HUES6 (cell line): ENCODE results near the gene BCAS1.

Source experiments
- H3K27ac ChIP-seq: 2 replicates; pipeline ENCODE4 v1.7.0; 2013; ENCODE audit warnings: low read depth, mild to moderate bottlenecking, low read length, inconsistent platforms
- H3K27me3 ChIP-seq: 2 replicates; pipeline ENCODE4 v1.6.1; 2013; ENCODE audit warnings: low read length; ENCODE audit not compliant: control insufficient read depth, insufficient read depth
- H3K36me3 ChIP-seq: 2 replicates; pipeline ENCODE4 v1.6.1; 2013; ENCODE audit warnings: low read length; ENCODE audit not compliant: control insufficient read depth, insufficient read depth
- H3K4me1 ChIP-seq: 2 replicates; pipeline ENCODE4 v1.6.1; 2013; ENCODE audit warnings: low read length; ENCODE audit not compliant: control insufficient read depth, insufficient read depth
- H3K4me3 ChIP-seq: 2 replicates; pipeline ENCODE4 v1.5.1; 2013; ENCODE audit warnings: low read depth, low read length
- H3K9ac ChIP-seq: one replicate; pipeline ENCODE4 v1.6.1; 2013; ENCODE audit warnings: mild to moderate bottlenecking, low read length
- H3K9me3 ChIP-seq: 2 replicates; pipeline ENCODE4 v1.6.1; 2013; ENCODE audit warnings: low read depth, low read length; ENCODE audit not compliant: control insufficient read depth, insufficient read depth

BCAS1 gene

DNA sequence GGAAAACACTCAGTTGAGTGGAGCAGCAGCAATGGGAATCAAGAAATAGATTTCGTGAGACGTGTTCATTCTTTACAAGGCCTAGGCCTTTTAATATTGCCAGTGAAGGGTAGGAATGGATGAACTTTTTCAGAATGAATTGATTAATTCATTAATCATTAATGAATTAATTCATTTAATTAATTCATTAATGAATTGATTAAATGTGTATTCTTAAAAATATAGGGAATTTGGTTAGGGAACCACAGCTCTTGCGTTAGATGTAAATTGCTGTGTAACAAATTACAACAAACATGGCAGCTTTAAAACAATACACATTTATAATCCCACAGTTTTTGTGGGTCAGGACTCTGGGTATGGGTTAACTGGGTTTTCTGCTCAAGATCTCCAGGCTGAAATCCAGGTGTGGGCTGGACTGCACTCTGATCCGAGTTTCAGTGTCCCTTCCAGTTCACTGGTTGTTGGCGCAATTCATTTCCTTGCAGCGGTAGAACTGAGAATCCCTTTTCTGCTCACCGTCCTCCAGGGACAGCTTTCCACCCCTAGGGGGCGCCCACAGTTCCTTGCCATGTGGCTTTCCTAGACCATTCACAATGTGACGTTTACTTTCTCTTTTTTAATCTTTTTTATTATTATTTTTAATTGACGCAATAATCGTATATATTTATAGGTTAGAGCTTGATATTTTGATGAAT lies 32.8 kb upstream of the BCAS1 start:
- Histone ChIP-seq H3K9me3 (no peaks in the 10 kb centered on the region), H3K27ac (no peak overlapping the region), H3K36me3 (no peaks in the 10 kb centered on the region), H3K9ac (no peak overlapping the region), H3K27me3 (no peaks in the 10 kb centered on the region), H3K4me3 (no peak overlapping the region), H3K4me1 (peaks cover 3% of the 10 kb centered on the region; the same call in 1 of the 2 replicates)

DNA sequence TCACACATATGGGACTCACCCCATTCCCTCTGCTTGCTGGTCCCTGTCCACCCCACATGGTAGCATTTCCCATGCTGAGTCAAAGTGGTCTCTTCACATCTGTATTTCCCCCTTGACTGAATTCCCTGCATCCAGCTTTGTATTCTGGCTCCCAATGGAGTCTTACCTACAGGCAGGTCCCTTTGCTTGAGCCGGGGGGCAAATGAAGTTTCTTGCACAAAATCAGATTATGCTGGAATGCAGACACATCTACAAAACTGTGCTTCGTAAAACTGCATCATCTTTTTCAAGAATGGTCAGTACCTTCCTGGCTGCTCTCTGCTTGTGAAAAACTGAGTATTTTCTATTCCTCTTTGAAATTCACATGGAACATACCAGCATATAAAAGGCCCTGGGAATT lies 32.1 kb upstream of the BCAS1 start:
- H3K4me1 ChIP-seq, result peaks cover 3% of the 10 kb centered on the region; the same call in 1 of the 2 replicates
- H3K27me3 ChIP-seq, result no peaks in the 10 kb centered on the region
- H3K9ac ChIP-seq, result no peak overlapping the region
- H3K27ac ChIP-seq, result no peak overlapping the region
- H3K9me3 ChIP-seq, result no peaks in the 10 kb centered on the region
- H3K4me3 ChIP-seq, result no peak overlapping the region
- H3K36me3 ChIP-seq, result no peaks in the 10 kb centered on the region

DNA sequence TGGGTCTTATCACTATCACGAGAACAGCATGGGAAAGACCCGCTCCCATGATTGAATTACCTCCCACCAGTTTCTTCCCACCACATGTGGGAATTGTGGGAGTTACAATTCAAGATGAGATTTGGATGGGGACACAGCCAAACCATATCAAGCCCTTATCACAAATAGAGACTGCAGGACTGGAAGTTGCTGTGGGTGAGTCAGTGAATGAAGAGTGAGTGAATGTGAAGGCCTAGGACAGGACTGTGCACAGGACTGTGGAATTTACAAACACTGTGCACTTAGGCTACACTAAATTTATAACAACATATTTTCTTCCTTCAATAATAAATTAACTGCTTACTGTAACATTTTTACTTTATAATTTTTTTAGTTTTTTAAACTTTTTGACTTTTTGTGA lies 30.2 kb upstream of the BCAS1 start:
- Histone ChIP-seq H3K9me3 (no peaks in the 10 kb centered on the region), H3K36me3 (no peaks in the 10 kb centered on the region), H3K4me1 (0 out of 2 replicates have a peak, but pooled peaks cover 3% of the 10 kb centered on the region), H3K4me3 (no peak overlapping the region), H3K9ac (no peak overlapping the region), H3K27me3 (no peaks in the 10 kb centered on the region), H3K27ac (no peak overlapping the region)

DNA sequence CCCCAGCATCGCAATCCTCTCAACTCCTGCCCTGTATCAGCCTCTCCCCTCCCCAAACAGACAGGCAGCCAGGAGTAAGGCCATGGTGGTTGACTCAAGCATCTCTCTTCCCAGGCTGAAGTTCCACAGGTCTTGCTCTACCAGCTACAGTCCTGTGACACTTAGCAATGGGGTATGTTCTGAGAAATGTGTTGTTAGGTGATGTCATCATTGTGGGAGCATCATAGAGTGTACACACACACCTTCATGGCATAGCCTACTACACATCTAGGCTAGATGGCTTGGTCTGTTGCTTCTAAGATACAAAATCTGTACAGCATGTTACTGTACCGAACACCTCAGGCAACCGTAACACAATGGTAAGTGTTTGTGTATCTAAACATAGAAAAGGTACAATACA lies 29.5 kb upstream of the BCAS1 start:
- H3K36me3 ChIP-seq, result no peaks in the 10 kb centered on the region
- no peaks in the 10 kb centered on the region for H3K27me3 ChIP-seq
- no peaks in the 10 kb centered on the region for H3K9me3 ChIP-seq
- H3K27ac ChIP-seq, result no peak overlapping the region
- H3K9ac ChIP-seq, result no peak overlapping the region
- no peak overlapping the region for H3K4me3 ChIP-seq
- no peaks in the 10 kb centered on the region for H3K4me1 ChIP-seq

DNA sequence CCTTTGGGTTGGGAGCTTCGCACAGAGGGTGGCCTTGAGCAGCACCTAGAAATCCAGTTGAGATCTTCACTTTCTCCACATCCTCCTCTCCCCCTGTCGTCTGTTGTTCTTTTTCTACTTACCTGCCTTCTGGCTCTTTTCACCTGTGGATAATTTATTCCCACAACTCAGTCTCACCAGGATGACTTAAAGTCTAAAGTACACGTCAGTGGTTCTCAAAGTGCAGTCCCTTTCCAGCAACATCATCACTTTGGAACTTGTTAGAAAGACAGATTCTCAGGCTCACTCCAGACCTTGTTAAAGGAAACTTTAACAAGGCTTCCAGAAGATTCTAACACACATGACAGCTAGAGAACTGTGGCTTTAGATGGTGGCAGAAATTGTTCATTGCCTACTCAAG lies 27.7 kb upstream of the BCAS1 start:
- Histone ChIP-seq H3K9ac (no peak overlapping the region), H3K27me3 (no peaks in the 10 kb centered on the region), H3K9me3 (no peaks in the 10 kb centered on the region)

DNA sequence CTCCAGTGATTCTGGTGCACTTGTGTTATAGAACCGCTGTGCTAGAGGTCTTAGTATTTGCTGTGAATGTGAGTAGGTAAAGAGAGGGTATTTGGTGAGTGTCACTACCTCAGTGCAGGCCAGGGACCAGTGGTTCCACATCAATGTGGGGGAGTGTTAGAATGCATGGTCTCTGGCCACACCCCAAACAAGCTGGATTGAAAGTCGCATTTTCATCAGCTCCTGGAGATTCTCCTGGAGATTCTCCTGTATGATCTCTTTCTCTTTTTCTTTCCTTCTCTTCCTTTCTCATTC lies 26.8 kb upstream of the BCAS1 start:
- Histone ChIP-seq H3K9me3 (no peaks in the 10 kb centered on the region), H3K4me3 (no peak overlapping the region), H3K27ac (no peak overlapping the region), H3K9ac (no peak overlapping the region), H3K36me3 (no peaks in the 10 kb centered on the region), H3K27me3 (no peaks in the 10 kb centered on the region), H3K4me1 (no peaks in the 10 kb centered on the region)

More for the DNA sequence above, 27.7 kb upstream of the BCAS1 start:
- H3K36me3 ChIP-seq, result no peaks in the 10 kb centered on the region
- no peak overlapping the region for H3K4me3 ChIP-seq
- no peaks in the 10 kb centered on the region for H3K4me1 ChIP-seq
- no peak overlapping the region for H3K27ac ChIP-seq

DNA sequence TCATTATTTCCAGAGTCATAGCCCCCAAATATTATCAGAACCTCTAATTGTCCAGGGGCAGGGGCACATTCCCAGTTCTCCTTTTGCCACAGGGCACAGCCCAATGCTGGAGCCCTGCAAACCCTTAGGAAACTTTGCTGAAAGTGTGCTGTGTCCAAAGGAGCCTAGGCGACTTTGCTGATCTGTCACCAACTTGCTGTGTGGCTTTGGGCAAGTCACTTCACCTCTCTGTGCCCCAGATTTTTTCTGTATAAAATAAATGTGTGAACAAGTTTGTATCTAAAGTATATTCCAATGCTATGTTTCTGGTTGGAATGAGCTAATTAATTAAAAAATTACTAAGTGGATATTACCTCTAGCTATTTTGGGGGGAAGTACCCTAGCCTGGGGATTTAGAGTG lies 25.4 kb upstream of the BCAS1 start:
- Histone ChIP-seq H3K27ac (no peak overlapping the region), H3K27me3 (no peaks in the 10 kb centered on the region), H3K9ac (no peak overlapping the region)

DNA sequence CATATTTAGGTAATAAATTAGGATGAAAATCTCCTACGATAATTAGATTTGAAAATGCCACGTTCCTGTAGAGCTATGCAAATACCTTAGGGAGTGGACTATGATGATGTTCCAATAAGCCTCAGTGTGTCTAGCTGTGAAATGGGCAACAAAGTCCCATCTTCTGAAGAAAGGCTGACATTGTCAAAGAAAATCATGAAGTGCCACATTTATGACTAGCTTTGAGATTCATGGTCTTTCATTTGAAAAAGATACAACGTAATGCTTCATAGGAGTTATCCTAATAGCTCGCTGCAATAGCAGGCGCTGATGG lies 23.8 kb upstream of the BCAS1 start:
- Histone ChIP-seq H3K27me3 (no peaks in the 10 kb centered on the region; the same call in 1 of the 2 replicates), H3K4me3 (no peak overlapping the region), H3K9me3 (no peaks in the 10 kb centered on the region), H3K27ac (no peak overlapping the region), H3K36me3 (no peaks in the 10 kb centered on the region), H3K9ac (no peak overlapping the region), H3K4me1 (no peaks in the 10 kb centered on the region)

More for the DNA sequence above, 25.4 kb upstream of the BCAS1 start:
- H3K36me3 ChIP-seq, result no peaks in the 10 kb centered on the region
- no peaks in the 10 kb centered on the region for H3K9me3 ChIP-seq
- no peak overlapping the region for H3K4me3 ChIP-seq
- H3K4me1 ChIP-seq, result no peaks in the 10 kb centered on the region

DNA sequence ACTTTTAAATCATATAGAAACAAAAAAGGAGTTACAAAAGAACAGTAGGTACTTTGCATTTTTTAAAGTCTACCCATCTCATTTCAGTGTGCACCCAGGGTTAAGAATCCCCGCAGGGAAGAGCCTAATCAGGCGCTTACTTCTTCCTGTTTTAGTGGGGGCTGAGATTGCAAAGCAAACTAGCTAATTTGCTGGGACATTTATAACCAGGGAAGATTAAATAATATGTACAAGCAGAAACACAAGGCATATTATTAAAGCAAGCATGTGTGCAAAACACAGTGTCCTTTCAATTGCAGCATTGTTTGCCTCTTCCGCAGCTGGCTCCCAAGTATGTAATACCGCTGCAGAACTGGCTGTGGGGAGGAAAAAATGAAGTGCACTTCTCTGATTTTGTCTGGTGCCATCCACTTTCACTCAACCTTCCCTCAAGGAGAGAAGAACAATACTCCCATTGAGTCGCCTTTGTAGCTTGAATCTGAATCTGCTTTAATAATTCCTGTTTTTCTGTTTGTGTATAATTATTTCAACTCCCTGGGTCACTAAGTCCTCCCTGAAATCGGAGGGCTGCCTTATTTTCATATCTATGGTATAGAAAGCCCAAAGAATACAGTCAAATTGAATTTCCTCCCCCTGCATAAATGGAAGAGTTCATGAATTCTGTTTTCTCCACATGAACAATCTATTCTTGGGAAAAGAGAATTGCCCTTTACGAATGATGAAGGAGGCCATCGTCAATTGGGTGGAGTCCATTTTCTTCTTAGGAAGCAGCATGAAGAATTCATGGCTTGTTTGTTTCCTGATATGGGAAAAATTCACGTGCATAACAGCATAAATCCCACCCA lies 23.3 kb upstream of the BCAS1 start:
- Histone ChIP-seq H3K27ac (no peak overlapping the region), H3K9ac (no peak overlapping the region), H3K36me3 (no peaks in the 10 kb centered on the region), H3K9me3 (no peaks in the 10 kb centered on the region), H3K4me1 (no peaks in the 10 kb centered on the region), H3K4me3 (no peak overlapping the region), H3K27me3 (no peaks in the 10 kb centered on the region; the same call in 1 of the 2 replicates)

DNA sequence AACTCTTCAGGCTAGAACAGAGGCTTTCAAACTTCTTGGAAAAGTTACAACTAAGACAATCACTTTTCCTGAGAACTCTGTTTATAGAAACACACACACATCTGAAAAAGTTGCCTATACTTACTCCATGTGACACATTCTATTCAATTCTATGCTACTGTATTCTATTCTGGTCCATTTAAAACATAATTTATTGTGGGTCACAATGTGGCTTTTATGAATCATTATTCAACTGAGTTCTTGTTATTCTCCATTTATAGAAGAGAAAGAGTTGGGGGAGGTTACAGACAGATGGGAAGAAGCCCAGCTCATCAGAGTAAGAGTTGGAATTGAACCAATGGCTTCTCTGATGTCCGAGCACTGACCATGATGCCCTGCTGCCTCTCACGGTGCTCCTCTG lies 21.6 kb upstream of the BCAS1 start:
- Histone ChIP-seq H3K27me3 (no peaks in the 10 kb centered on the region; the same call in 1 of the 2 replicates), H3K27ac (no peak overlapping the region), H3K9ac (no peak overlapping the region)

DNA sequence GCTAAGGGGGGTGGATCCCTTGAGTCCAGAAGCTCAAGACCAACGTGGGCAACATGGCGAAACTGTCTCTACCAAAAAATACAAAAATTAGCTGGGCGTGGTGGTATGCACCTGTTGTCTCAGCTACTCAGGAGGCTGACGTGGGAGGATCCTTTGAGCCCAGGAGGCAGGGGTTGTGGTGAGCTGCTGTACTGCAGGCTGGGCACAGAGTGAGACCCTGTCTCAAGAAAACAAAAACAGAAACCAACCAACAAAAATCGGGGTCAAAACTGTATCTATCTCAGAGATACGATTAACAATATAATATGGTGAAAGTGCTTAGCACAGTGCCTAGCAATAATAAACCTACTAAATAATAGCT lies 20.7 kb upstream of the BCAS1 start:
- Histone ChIP-seq H3K27me3 (no peaks in the 10 kb centered on the region; the same call in 1 of the 2 replicates), H3K9me3 (no peaks in the 10 kb centered on the region), H3K4me3 (no peak overlapping the region), H3K4me1 (no peaks in the 10 kb centered on the region), H3K9ac (no peak overlapping the region), H3K36me3 (no peaks in the 10 kb centered on the region), H3K27ac (no peak overlapping the region)

More for the DNA sequence above, 21.6 kb upstream of the BCAS1 start:
- Histone ChIP-seq H3K9me3 (no peaks in the 10 kb centered on the region), H3K36me3 (no peaks in the 10 kb centered on the region), H3K4me1 (no peaks in the 10 kb centered on the region), H3K4me3 (no peak overlapping the region)
